Measurements from ENCODE around the gene UBAC1.

Gene UBAC1

GRCh38 chr9:135961811-135962695 lies 880 bp upstream of the UBAC1 start:
- no peak for DNase-seq (ENCODE audit: low read depth)
- no peak overlapping the region for H3K4me3 ChIP-seq (ENCODE audit: control insufficient read depth, low read depth, low read length)
- no peak for TF ChIP-seq CTCF (IDR thresholded peaks at IDR 0.05; ENCODE audit: control insufficient read depth, insufficient read depth, low read depth, low read length, missing control alignments)

- peak overlapping the region; percentile 92 for H3K4me3 ChIP-seq (ENCODE audit: control insufficient read depth, low read depth, low read length)
- no peak for DNase-seq (ENCODE audit: low read depth)
- TF ChIP-seq CTCF (IDR thresholded peaks at IDR 0.05; ENCODE audit: control insufficient read depth, insufficient read depth, low read depth, low read length, missing control alignments), result no peak
Observed at GRCh38 chr9:135960411-135961276, 529 bp downstream of the UBAC1 start.

- no peak for DNase-seq (ENCODE audit: low read depth)
- no peak for TF ChIP-seq CTCF (IDR thresholded peaks at IDR 0.05; ENCODE audit: control insufficient read depth, insufficient read depth, low read depth, low read length, missing control alignments)
- H3K4me3 ChIP-seq (ENCODE audit: control insufficient read depth, low read depth, low read length), result peak overlapping the region; percentile 92
Observed at GRCh38 chr9:135959814-135960213, 1.4 kb downstream of the UBAC1 start.

- no peak for DNase-seq (ENCODE audit: low read depth)
- TF ChIP-seq CTCF (IDR thresholded peaks at IDR 0.05; ENCODE audit: control insufficient read depth, insufficient read depth, low read depth, low read length, missing control alignments), result no peak
- H3K4me3 ChIP-seq (ENCODE audit: control insufficient read depth, low read depth, low read length), result no peak overlapping the region
Observed at GRCh38 chr9:135958485-135958884, 2.7 kb downstream of the UBAC1 start.

GRCh38 chr9:135957431-135957830 lies 3.7 kb downstream of the UBAC1 start:
- no peak for TF ChIP-seq CTCF (IDR thresholded peaks at IDR 0.05; ENCODE audit: control insufficient read depth, insufficient read depth, low read depth, low read length, missing control alignments)
- H3K4me3 ChIP-seq (ENCODE audit: control insufficient read depth, low read depth, low read length), result no peak overlapping the region
- no peak for DNase-seq (ENCODE audit: low read depth)

- no peak for TF ChIP-seq CTCF (IDR thresholded peaks at IDR 0.05; ENCODE audit: control insufficient read depth, insufficient read depth, low read depth, low read length, missing control alignments)
- DNase-seq (ENCODE audit: low read depth), result no peak
- no peak overlapping the region for H3K4me3 ChIP-seq (ENCODE audit: control insufficient read depth, low read depth, low read length)
Observed at GRCh38 chr9:135956802-135957174, 4.4 kb downstream of the UBAC1 start.

Measured in AG09309 (cell line).